WTC11 (cell line): ENCODE measurements around the gene SRCIN1. TPM values are rescaled to one million over a fixed set of nuclear protein-coding genes. Genes with fewer than 3 reads are reported as not detected.

Experiments
- ATAC-seq: fragments of 200-7000 bp; cut with Tn5 transposase; 2 replicates; pipeline ENCODE4 v1.10.0; 2021; ENCODE audit warnings: mild to moderate bottlenecking, moderate library complexity
- CTCF ChIA-PET: fragments of 300-600 bp; sonication (Branson Sonifier 250); formaldehyde crosslinking; loops from one replicate; lab custom pipeline; 2021; ENCODE audit warnings: antibody characterized with exemption; lab: Charles Lee
- POLR2A ChIA-PET: fragments of 350-600 bp; sonication (Branson Sonifier 250); formaldehyde crosslinking; loops from one replicate; lab custom pipeline; 2021; ENCODE audit warnings: antibody characterized with exemption; lab: Charles Lee
- DNase-seq: peaks from one replicate; pipeline ENCODE4 v3.0.0; 2021; ENCODE audit warnings: low spot score
- H3K27ac Mint-ChIP-seq: 2 replicates; pipeline ENCODE4 v1.8.0; 2021; ENCODE audit warnings: mixed read lengths
- H3K27me3 Mint-ChIP-seq: 2 replicates; pipeline ENCODE4 v1.8.0; 2021; ENCODE audit warnings: low read depth, mild to moderate bottlenecking, moderate library complexity, mixed read lengths
- H3K36me3 Mint-ChIP-seq: 2 replicates; pipeline ENCODE4 v1.8.0; 2021; ENCODE audit warnings: mixed read lengths
- H3K4me1 Mint-ChIP-seq: 2 replicates; pipeline ENCODE4 v1.8.0; 2022; ENCODE audit warnings: mixed read lengths
- H3K4me3 Mint-ChIP-seq: 2 replicates; pipeline ENCODE4 v1.8.0; 2021; ENCODE audit warnings: mild to moderate bottlenecking, moderate library complexity, mixed read lengths
- H3K9me3 Mint-ChIP-seq: 2 replicates; pipeline ENCODE4 v1.8.0; 2021; ENCODE audit warnings: mixed read lengths
- ATF3 ChIP-seq: sonication (generic); formaldehyde crosslinking; conservative IDR thresholded peaks from 2 replicates; pipeline ENCODE4 v1.8.1; 2022; ENCODE audit warnings: mild to moderate bottlenecking, missing genetic modification reagents
- ATF6 ChIP-seq: sonication (generic); formaldehyde crosslinking; IDR thresholded peaks from 2 replicates; pipeline ENCODE4 v1.8.1; 2023; ENCODE audit warnings: mild to moderate bottlenecking, missing genetic modification reagents
- ESRRA ChIP-seq: sonication (generic); formaldehyde crosslinking; IDR thresholded peaks from 2 replicates; pipeline ENCODE4 v1.8.1; 2022; ENCODE audit warnings: mild to moderate bottlenecking, missing genetic modification reagents, borderline replicate concordance
- NFE2L1 ChIP-seq: sonication (generic); formaldehyde crosslinking; IDR thresholded peaks from 2 replicates; pipeline ENCODE4 v1.8.1; 2023; ENCODE audit warnings: missing genetic modification reagents
- PRDM15 ChIP-seq: sonication (generic); formaldehyde crosslinking; IDR thresholded peaks from 2 replicates; pipeline ENCODE4 v1.8.0; 2022; ENCODE audit warnings: missing genetic modification reagents
- SOX15 ChIP-seq: fragments of 250-450 bp; sonication (Bioruptor Pico); IDR thresholded peaks from 2 replicates; pipeline ENCODE4 v1.9.0; 2021; ENCODE audit warnings: mild to moderate bottlenecking
- TP53 ChIP-seq: sonication (generic); formaldehyde crosslinking; IDR thresholded peaks from 2 replicates; pipeline ENCODE4 v1.8.1; 2023; ENCODE audit warnings: mild to moderate bottlenecking, missing genetic modification reagents
- ZNF138 ChIP-seq: sonication (generic); formaldehyde crosslinking; conservative IDR thresholded peaks from 2 replicates; pipeline ENCODE4 v1.8.1; 2022; ENCODE audit warnings: mild to moderate bottlenecking, moderate library complexity, missing genetic modification reagents
- ZNF281 ChIP-seq: sonication (generic); formaldehyde crosslinking; IDR thresholded peaks from 2 replicates; pipeline ENCODE4 v1.8.0; 2023; ENCODE audit warnings: mild to moderate bottlenecking, missing genetic modification reagents
- ZNF532 ChIP-seq: fragments of 250-450 bp; sonication (Bioruptor Pico); IDR thresholded peaks from 2 replicates; pipeline ENCODE4 v1.9.0; 2021; ENCODE audit warnings: mild to moderate bottlenecking, borderline replicate concordance
- total RNA-seq: library from RNA; stranded (reverse); gene quantifications from 3 replicates; pipeline ENCODE4 v1.2.3, GENCODE V29; 2021
- TF ChIP-seq, protein P1 (sequence below): fragments of 250-450 bp; sonication (Bioruptor Pico); IDR thresholded peaks from 2 replicates; pipeline ENCODE4 v1.9.0; 2021; ENCODE audit warnings: mild to moderate bottlenecking
- TF ChIP-seq, protein P2 (sequence below): fragments of 250-450 bp; sonication (Bioruptor Pico); IDR thresholded peaks from 2 replicates; pipeline ENCODE4 v1.9.0; 2021; ENCODE audit warnings: moderate library complexity, mild to moderate bottlenecking, inconsistent platforms, borderline replicate concordance

The SRCIN1 gene
- total RNA-seq, 1 experiment from 2014 or later: 17.3 TPM

- peaks cover 33% of the 10 kb centered on the region for H3K4me1 Mint-ChIP-seq
- no peak for TF ChIP-seq NFE2L1 (CRISPR knock-in tag)
- TF ChIP-seq, protein P1, sequence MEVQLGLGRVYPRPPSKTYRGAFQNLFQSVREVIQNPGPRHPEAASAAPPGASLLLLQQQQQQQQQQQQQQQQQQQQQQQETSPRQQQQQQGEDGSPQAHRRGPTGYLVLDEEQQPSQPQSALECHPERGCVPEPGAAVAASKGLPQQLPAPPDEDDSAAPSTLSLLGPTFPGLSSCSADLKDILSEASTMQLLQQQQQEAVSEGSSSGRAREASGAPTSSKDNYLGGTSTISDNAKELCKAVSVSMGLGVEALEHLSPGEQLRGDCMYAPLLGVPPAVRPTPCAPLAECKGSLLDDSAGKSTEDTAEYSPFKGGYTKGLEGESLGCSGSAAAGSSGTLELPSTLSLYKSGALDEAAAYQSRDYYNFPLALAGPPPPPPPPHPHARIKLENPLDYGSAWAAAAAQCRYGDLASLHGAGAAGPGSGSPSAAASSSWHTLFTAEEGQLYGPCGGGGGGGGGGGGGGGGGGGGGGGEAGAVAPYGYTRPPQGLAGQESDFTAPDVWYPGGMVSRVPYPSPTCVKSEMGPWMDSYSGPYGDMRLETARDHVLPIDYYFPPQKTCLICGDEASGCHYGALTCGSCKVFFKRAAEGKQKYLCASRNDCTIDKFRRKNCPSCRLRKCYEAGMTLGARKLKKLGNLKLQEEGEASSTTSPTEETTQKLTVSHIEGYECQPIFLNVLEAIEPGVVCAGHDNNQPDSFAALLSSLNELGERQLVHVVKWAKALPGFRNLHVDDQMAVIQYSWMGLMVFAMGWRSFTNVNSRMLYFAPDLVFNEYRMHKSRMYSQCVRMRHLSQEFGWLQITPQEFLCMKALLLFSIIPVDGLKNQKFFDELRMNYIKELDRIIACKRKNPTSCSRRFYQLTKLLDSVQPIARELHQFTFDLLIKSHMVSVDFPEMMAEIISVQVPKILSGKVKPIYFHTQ (CRISPR knock-in tag): 0 out of 2 replicates have a peak, but pooled peaks have one; percentile 66
- ChIA-PET POLR2A (interaction anchor here (0.6 to 3.5 kb wide), 8 partner anchors 36 to 87 kb away, joined by 3 to 23 read pairs (median 3); no protein-coding TSS in a partner anchor), CTCF (interaction anchor here (0.8 to 7.3 kb wide), 43 partner anchors 10 to 238 kb away, joined by 3 to 74 read pairs (median 7); partner anchors contain the start of gene SRCIN1)
- peaks cover 11% of the 10 kb centered on the region for H3K36me3 Mint-ChIP-seq
- no peak for DNase-seq
- H3K27me3 Mint-ChIP-seq: peaks cover 33% of the 10 kb centered on the region
- no peaks in the 10 kb centered on the region for H3K9me3 Mint-ChIP-seq
- ATAC-seq: peak; percentile 5
- peak overlapping the region; percentile 34 for H3K4me3 Mint-ChIP-seq
- no peak overlapping the region; the same call in 1 of the 2 replicates for H3K27ac Mint-ChIP-seq
These were observed 97.2 kb downstream of the SRCIN1 start for GRCh38 chr17:38508570-38508950.

- H3K27me3 Mint-ChIP-seq: peaks cover 33% of the 10 kb centered on the region
- H3K36me3 Mint-ChIP-seq: peaks cover 15% of the 10 kb centered on the region
- ChIA-PET POLR2A (interaction anchor here (0.9 to 3.5 kb wide), 4 partner anchors 51 to 84 kb away, joined by 3 to 23 read pairs (median 3); no protein-coding TSS in a partner anchor), CTCF (interaction anchor here (0.8 to 7.3 kb wide), 24 partner anchors 10 to 210 kb away, joined by 3 to 74 read pairs (median 13); partner anchors contain the start of gene SRCIN1)
- DNase-seq (no peak), ATAC-seq (no peak)
- peaks cover 33% of the 10 kb centered on the region for H3K4me1 Mint-ChIP-seq
- H3K4me3 Mint-ChIP-seq: peak overlapping the region; percentile 34; the same call in 1 of the 2 replicates
- peak overlapping the region; percentile 67 for H3K27ac Mint-ChIP-seq
- no peaks in the 10 kb centered on the region for H3K9me3 Mint-ChIP-seq
- TF ChIP-seq ZNF532 (CRISPR knock-in tag) (no peak), ZNF138 (CRISPR knock-in tag) (no peak), ZNF281 (CRISPR knock-in tag) (no peak), PRDM15 (CRISPR knock-in tag) (no peak), ESRRA (no peak), SOX15 (CRISPR knock-in tag) (no peak), TP53 (CRISPR knock-in tag) (no peak), ATF3 (CRISPR knock-in tag) (no peak), ATF6 (no peak)
- TF ChIP-seq, protein P2, sequence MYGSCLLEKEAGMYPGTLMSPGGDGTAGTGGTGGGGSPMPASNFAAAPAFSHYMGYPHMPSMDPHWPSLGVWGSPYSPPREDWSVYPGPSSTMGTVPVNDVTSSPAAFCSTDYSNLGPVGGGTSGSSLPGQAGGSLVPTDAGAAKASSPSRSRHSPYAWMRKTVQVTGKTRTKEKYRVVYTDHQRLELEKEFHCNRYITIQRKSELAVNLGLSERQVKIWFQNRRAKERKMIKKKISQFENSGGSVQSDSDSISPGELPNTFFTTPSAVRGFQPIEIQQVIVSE (CRISPR knock-in tag): no peak
These were observed 97.7 kb downstream of the SRCIN1 start for GRCh38 chr17:38507921-38508569.
